22Rv1 (cell line): ENCODE results near the gene BTBD9.

ENCODE experiments used
- CTCF ChIP-seq: fragments of 450-650 bp; IDR thresholded peaks from 2 replicates; pipeline ENCODE4 v1.5.1; 2017; ENCODE audit warnings: mild to moderate bottlenecking
- ZFX ChIP-seq: fragments of 450-650 bp; IDR thresholded peaks from 2 replicates; pipeline ENCODE4 v1.6.1; 2017; ENCODE audit warnings: antibody characterized with exemption, borderline replicate concordance

GRCh38 chr6:38527371-38527770, 112.4 kb downstream of the BTBD9 start:
- TF ChIP-seq CTCF (no peak), ZFX (no peak)
